ENCODE data around the gene MLPH.
"Not testable (repeated sequence)": the region's sequence is repeated elsewhere in the genome, so short reads cannot be mapped to it uniquely, and the experiment has no call there.

The MLPH gene

GRCh38 chr2:237459226-237459625, 27.8 kb upstream of the MLPH start:
- no peak for DNase-seq

DNA sequence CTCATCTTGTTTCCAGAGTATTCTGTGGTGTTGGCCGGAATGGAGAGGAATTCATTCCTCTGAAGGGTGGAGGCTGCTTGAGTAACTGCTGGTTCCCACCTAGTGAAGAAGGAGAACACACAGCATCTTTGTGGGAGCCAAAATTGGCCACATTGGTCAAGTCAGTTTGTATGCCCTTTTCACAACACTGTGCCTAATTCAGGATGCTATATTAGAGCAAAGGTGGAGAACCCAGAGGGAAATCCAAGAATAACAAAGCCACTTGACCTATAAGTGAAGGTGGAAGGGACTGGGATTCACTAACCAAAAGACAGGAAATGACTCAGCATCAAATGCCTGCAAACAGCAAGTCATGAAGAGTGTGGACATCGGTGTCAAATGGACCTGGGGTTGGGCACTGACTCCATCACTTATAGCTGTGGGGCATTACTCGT, 27.3 kb upstream of the MLPH start:
- DNase-seq, result no peak

DNA sequence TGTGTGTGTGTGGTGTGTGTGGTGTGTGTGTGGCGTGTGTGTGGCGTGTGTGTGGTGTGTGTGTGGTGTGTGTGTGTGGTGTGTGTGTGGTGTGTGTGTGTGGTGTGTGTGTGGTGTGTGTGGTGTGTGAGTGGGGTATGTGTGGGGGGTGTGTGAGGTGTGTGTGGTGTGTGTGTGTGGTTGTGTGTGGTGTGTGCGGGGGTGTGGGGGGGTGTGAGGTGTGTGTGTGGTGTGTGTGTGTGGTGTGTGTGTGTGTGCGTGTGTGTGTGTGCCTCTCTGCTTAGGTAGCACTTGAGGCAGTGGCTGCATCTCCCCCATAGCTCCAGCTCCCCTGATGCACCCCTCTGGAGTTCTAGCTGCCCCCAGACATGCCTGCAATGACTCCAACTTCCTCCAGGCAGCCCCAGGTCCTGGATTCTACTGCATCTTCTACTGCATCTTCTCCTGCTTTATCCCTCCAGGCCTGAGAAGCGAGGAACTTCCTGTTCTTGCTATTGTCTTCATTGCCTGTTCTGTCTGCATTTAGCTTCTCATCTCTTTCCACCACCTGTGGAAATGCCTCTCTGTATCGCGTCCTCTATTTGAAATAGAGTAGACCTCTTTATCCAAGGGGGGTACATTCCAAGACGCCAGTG, 22.2 kb upstream of the MLPH start:
- DNase-seq, result no peak

DNA sequence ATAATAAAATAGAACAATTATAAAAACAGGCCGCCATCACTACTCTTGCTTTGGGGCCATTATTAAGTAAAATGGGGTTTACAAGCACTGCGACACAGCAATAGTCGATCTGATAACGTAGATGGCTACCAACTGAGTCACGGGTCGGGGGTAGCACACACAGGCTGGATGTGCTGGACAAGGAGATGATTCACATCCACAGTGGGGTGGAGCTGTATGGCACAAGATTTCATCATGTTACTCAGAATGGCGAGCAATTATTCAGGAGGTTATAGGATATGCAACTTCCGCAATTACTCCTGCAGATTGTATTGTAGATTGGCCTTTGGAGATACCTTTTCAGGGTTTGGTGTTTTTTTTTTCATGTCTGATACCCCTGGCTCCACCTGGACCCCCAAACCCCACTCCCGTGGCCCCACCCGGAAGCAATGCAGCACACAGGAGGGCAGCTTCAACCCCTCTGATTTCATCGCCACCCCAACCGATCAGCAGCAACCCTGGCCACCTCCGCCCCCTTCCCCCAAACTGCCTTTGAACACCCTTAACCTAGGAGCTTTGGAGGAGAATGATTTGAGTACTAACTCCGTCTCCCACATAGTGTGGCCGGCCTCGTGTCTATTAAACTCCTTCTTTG, 21.4 kb upstream of the MLPH start:
- no peak for DNase-seq

DNA sequence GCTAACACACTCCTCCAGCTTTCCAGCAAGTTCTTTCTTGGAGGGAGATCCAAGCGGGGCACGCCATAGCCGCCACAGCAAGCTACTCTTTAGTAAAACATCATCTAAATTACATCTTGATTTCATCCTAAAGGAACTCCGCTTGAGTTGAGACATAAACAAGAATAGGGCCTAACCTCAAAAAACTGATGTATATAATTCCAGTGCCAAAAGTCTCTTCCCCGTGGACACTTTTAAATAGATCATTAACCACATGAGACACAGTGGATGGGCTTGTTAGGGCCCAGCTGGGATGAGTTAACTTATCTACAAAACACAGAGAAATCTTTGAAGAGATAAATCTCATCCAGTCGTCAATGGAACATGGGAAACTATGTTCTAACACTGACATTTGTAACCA, 20.8 kb upstream of the MLPH start:
- DNase-seq, result no peak

- DNase-seq, result no peak
Measured at GRCh38 chr2:237467447-237468179, 19.4 kb upstream of the MLPH start.

- DNase-seq, result not testable (repeated sequence)
Measured at GRCh38 chr2:237469410-237469809, 17.6 kb upstream of the MLPH start.

DNA sequence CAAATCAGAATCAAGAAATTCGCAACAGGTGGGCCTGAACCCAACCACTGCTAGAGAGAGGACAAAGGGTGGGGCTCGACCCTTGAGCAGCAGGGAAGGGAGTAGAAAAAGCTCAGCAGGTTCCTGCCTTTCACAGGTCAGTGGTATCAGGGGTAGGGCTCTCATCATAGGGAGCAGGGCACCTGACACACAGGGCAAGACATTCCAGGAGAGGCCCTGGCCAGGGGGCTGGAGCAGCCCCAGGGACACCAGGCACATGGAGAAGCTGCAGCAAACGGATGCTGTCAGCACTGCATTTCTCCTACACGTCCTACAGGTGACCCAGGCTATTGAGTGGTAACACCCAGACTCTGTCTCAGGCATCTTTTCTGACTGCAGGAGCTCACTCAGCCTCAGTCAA, 17.2 kb upstream of the MLPH start:
- DNase-seq, result no peak

- no peak for DNase-seq
Measured at GRCh38 chr2:237470914-237471313, 16.1 kb upstream of the MLPH start.

- DNase-seq, result peak in 1 of 2 experiments; percentile 21
Measured at GRCh38 chr2:237471438-237472186, 15.4 kb upstream of the MLPH start.

DNA sequence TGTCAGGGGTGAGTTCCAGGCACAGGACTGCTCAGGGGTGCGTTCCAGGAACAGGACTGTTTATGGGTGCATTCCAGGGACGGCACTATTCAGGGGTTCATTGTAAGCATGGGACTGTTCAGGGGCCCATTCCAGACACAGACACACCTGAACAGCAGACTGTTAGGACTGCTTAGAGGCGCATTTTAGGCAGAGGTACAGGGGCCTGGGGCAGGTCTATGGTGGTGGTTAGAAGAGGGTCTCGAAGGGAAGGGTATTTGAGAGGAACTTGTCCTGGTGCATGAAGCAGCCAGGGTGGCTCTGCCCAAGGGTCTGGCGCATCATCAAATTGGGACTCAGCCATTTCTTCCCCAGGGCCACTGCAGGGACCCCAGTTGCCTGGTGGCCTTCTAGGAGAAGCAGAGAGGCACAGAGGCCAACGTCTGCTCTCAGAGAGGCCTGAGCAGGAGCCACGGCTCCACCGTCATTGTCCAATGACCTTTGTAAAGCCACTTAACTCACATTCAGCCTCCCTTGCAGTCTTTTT, 14.8 kb upstream of the MLPH start:
- DNase-seq, result no peak

GRCh38 chr2:237472909-237473877, 13.9 kb upstream of the MLPH start:
- DNase-seq, result no peak

- DNase-seq, result no peak
Measured at GRCh38 chr2:237473878-237474441, 13.1 kb upstream of the MLPH start.

DNA sequence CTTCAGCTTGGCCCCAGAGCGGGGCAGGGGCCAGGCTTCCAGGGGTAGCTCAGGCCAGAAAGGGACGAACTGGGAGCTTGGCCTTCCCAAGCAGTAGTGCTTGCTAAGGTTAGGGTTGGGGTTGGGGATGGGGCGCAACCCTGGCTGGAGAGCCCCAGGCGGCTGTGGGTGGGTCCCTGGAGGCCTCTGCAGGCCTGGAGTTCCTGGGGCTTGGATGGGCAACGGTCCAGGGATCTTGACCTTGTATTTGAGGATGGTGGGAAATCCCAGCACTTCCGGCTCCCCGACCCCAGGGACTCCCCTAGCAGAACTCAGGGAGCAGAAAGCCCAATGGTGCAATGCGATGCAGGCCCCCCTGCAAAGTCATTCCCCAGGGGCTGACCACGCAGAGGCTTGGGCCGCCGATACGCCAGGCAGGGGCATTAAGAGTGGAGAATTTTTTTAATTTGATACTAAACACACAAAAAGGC, 12.6 kb upstream of the MLPH start:
- no peak for DNase-seq

DNA sequence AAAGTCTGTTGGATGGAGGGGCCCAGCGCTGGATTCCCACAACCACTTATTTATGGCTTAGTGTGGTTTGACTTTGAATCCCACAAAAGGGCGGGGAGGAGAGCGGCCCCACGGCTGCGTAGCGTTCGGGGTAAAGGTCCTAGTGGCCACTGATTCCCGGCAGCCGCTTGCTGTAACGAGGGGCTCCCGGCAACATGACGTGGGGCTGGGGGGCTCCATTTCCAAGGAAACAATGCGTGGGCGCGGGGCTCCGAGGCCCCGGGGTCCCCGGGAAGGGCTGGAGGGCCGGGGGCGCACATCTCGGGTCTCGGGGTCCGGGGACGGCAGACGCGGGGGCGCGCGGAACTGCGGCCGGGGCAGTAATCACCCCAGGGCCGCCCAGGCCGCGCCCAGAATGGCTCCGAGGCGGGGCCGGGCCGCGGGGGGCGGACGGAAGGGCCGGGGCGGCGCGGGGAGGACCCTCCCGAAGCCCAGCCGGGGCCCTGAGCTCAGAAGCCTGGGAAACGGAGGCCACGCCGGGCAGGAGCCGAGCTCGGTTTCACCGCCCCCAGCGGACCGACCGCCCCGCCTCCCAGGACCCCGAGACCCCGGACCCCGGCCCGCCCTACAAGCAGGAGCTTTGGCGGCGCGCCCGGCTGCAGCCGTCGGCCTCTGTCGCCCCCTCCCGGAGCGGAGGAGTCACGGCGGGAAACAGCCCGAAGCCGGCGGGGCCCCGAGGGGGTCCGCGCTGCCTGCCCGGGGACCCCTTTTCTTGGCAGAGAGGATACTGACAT, 11.9 kb upstream of the MLPH start:
- peak; percentile 9 to 83 for DNase-seq

DNA sequence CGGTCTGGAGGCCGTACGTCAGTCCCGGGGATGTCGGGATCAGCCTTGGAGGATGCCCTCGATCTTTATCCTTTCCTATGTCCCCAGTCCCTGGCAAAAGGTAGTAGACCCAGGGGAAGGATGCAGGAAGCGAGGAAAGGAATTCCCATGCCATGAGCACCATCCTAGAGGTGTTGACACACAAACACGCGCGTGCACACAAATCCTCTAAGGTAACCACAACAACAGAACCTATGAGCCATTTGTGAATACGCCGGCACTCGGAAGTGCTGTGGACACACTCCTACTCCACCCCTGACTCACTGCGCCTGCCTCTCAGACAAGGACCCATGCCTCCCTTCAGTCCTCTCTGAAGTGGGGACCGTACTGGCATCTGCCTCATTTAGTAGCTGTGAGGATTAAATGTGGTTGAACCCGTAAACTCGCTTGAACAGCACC, 11.3 kb upstream of the MLPH start:
- peak in 1 of 2 experiments; percentile 67 for DNase-seq

GRCh38 chr2:237478095-237478494, 9.0 kb upstream of the MLPH start:
- no peak for DNase-seq

GRCh38 chr2:237478979-237479378, 8.1 kb upstream of the MLPH start:
- no peak for DNase-seq

GRCh38 chr2:237479747-237480146, 7.3 kb upstream of the MLPH start:
- no peak for DNase-seq

DNA sequence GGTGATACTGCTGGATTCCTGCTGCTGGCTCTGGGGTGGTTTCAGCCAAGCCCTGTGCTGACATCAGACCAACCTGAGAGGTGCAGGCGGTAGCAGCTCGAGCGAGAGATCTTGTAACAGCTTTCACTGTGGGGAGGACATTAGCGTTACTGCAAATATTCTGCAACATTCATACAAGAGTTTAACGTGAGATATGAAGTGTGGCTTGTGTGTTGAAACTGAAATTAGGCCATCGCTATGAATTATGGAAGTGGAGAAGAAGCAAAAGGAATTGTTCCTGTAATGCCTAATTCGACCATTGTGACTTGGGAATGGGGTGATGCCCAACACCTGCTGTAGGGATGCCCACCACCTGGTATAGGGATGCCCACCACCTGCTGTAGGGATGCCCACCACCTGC, 6.5 kb upstream of the MLPH start:
- no peak for DNase-seq

All from NCI-H526 (cell line).